ENCODE results near the gene TTC7B. TPM values are rescaled to one million over a fixed set of nuclear protein-coding genes. Genes with fewer than 3 reads are reported as not detected.

The TTC7B gene
- total RNA-seq, 2 experiments from 2014 or later, result 8.8 to 9.5 TPM

DNA sequence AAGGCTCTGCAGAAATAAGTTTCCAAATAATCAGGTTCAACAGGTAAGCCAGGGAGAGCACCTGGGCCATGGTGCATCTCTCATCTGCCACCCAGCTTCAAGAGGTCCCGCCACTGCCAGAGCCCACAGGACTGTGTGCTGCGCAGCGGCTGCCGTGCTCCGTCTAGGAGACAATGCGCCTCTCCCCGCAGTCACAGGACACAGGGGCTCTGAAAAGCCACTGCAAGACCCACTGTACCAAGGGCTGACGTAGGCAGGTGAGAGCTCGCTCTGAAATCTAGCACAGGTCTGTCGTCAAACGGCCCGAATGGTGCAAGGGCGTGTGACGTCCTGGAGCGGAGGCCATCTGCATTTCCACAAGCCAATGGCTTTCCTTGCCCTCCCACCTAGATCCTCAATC is 218.3 kb downstream of the TTC7B start:
- H3K27me3 Mint-ChIP-seq, result peaks cover 7% of the 10 kb centered on the region
- POLR2A ChIA-PET, result no interaction called here
- CTCF ChIA-PET, result no interaction called here
- H3K4me3 Mint-ChIP-seq, result no peak overlapping the region
- DNase-seq, result no peak
- no peaks in the 10 kb centered on the region for H3K9me3 Mint-ChIP-seq
- no peak overlapping the region for H3K27ac Mint-ChIP-seq
- H3K4me1 Mint-ChIP-seq, result no peaks in the 10 kb centered on the region
- H3K36me3 Mint-ChIP-seq (ENCODE audit: low read depth), result no peaks in the 10 kb centered on the region

DNA sequence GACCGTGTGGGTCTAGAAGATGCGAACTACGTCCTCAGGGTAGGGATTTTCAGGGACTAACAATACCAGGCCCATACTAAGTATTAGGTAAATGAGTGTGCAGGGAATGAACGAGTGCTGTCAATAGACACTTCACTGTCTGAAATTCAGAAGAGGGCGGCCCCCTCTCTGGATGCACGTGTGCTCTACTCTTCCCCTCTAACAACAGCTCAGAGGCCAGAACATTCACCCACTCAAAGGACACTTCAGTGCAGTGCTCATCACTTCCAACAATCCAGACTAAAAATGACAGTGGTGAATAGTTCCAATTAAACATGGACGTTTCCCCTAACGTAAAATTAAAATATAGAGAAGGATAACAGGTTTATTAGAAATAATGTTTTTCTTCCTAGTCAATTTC is 219.5 kb downstream of the TTC7B start:
- DNase-seq, result no peak
- no peak overlapping the region for H3K4me3 Mint-ChIP-seq
- ChIA-PET POLR2A (no interaction called here), CTCF (no interaction called here)
- no peaks in the 10 kb centered on the region for H3K4me1 Mint-ChIP-seq
- no peaks in the 10 kb centered on the region for H3K9me3 Mint-ChIP-seq
- no peak overlapping the region for H3K27ac Mint-ChIP-seq
- H3K27me3 Mint-ChIP-seq, result peaks cover 5% of the 10 kb centered on the region
- no peaks in the 10 kb centered on the region for H3K36me3 Mint-ChIP-seq (ENCODE audit: low read depth)

DNA sequence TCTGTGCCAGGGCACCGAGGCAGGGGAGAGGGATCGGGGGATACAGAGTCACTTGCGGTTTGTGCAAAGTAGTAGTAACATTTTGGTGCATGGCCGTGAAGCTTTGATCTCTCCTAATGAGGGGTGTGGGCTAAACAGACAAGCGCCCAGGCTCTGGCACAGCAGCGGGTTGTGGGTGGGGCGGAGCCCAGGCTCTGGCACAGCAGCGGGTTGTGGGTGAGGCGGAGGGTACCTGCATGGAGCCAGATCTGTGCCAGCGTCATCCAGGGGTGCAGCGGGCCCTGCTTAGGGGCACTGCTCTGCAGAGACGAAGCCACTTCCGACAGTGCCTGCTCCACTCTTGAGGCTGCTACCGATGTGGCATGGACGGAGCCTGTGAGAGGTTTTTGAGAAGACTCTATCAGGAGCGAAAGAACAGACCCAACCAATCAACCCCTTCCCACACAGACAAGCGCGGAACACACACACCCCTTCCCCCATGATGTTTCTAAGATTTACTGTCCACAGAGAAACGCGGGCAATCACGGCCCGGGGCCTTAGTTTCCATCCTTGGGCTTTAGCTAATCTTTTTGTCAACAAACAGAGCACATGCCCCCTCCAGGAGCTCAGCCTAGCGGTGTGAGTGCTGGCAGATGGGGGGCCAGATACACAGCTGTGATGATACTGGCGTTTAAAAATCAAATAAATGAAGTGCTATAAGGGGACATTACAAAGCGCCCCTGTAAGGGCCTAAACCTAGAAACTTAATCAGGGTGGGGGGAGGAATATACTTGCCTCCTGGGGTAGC is 222.8 kb downstream of the TTC7B start:
- H3K4me1 Mint-ChIP-seq, result no peaks in the 10 kb centered on the region
- H3K27ac Mint-ChIP-seq, result no peak overlapping the region
- H3K27me3 Mint-ChIP-seq, result peaks cover 3% of the 10 kb centered on the region
- ChIA-PET CTCF (no interaction called here), POLR2A (no interaction called here)
- no peaks in the 10 kb centered on the region for H3K9me3 Mint-ChIP-seq
- no peak for DNase-seq
- H3K36me3 Mint-ChIP-seq (ENCODE audit: low read depth), result no peaks in the 10 kb centered on the region
- no peak overlapping the region for H3K4me3 Mint-ChIP-seq

DNA sequence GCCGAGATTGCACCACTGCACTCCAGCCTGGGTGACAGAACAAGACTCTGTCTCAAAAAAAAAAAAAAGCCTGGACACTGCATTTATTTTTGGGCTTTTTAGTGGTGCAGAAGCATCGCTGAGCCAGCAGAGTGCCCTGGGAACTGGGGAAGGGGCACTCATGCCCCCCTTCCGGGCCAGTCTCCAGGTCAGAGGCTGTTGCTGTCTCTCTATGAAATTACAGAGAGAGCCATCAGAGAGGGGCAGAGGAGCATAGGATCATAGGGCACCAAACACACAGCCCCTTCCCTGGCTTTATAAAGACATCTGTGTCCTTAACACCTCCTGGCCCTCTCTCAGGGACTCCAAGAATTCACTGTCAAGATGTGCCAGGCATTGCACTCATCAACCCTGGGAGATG is 223.6 kb downstream of the TTC7B start:
- ChIA-PET CTCF (interaction anchor here (1.1 kb wide), 1 partner anchor 8 kb away, joined by 3 read pairs; no protein-coding TSS in a partner anchor), POLR2A (no interaction called here)
- H3K4me3 Mint-ChIP-seq, result no peak overlapping the region

DNA sequence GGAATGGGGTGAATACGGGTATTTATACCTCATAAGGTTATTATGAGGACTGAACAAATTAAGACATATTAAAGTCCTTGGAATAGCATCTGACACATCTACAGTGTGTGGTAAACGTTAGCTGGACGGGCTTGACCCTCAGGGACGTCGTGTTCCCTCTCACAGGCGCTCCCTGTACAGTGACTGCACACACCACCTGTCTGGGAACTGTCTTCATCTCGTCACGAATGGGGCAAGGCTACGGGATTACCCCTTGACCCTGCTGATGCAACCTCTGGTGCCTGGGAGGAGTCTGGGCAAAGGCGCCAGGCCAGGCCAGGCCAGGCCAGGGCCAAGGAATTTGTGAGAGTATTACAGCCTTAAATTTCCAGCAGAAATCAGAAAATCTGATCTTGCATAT is 228.3 kb downstream of the TTC7B start:
- no peaks in the 10 kb centered on the region for H3K27me3 Mint-ChIP-seq
- POLR2A ChIA-PET, result no interaction called here
- no peak for DNase-seq
- no peaks in the 10 kb centered on the region for H3K9me3 Mint-ChIP-seq
- H3K27ac Mint-ChIP-seq, result no peak overlapping the region
- CTCF ChIA-PET, result no interaction called here
- H3K36me3 Mint-ChIP-seq (ENCODE audit: low read depth), result no peaks in the 10 kb centered on the region
- H3K4me3 Mint-ChIP-seq, result no peak overlapping the region
- H3K4me1 Mint-ChIP-seq, result no peaks in the 10 kb centered on the region

More for the DNA sequence above, 223.6 kb downstream of the TTC7B start:
- Mint-ChIP-seq H3K36me3 (ENCODE audit: low read depth) (no peaks in the 10 kb centered on the region), H3K27me3 (peaks cover 3% of the 10 kb centered on the region), H3K4me1 (no peaks in the 10 kb centered on the region), H3K27ac (no peak overlapping the region), H3K9me3 (no peaks in the 10 kb centered on the region)
- DNase-seq, result no peak

DNA sequence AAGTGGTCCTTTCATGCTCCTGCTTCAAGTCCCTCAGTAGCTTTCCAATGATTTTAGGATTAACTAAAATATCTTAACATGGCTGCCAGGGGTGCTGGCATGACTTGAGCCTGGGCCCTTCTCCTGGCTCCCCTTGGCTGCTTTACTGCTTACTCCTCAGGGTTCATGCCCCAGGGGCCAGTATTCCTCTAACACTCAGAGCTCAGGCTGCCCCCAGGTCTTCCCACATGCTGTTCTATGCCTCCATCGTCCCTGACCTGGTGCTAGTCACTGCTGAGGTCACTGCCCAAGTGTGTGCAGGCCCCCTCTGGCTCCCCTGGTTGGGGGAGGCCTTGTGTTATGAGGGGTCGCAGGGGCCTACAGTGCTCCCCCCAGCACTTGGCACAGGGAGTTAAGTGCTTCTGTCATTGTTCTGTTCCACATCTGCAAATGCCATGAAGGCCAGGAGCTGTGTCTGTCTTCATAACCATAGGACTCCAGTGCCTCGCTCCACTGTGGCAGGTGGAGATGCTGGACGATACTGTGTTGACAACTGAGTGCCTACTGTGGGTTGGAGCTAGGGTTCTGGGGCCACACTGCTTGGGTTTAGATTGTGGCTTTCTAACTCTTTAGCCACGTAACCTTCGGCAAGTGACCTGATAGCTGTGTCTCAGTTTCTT is 228.8 kb downstream of the TTC7B start:
- Mint-ChIP-seq H3K4me1 (no peaks in the 10 kb centered on the region), H3K9me3 (no peaks in the 10 kb centered on the region), H3K27me3 (no peaks in the 10 kb centered on the region), H3K27ac (no peak overlapping the region), H3K36me3 (ENCODE audit: low read depth) (no peaks in the 10 kb centered on the region), H3K4me3 (no peak overlapping the region)
- CTCF ChIA-PET, result no interaction called here
- DNase-seq, result no peak
- POLR2A ChIA-PET, result no interaction called here

DNA sequence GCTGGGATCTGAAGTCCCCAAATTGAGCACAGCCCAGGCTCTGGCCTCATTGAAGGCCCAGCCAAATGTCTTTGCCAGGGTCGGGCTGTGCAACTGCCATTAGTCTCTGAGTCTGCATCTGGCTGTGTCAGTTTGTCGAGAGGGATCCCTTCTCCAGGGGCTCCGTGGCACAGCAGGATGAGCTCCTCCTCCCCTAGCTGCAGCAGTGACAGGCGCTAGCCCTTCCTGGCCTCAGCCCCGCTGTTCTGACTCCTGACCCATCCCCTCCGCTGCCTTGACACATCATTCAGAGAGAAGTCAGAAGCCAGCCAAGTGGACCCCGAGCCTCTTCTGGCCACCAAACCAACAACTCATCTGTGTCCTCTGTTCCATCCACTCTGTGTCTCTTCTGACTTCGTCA is 231.1 kb downstream of the TTC7B start:
- POLR2A ChIA-PET, result no interaction called here
- DNase-seq, result no peak
- CTCF ChIA-PET, result no interaction called here
- H3K9me3 Mint-ChIP-seq, result no peaks in the 10 kb centered on the region
- H3K27ac Mint-ChIP-seq, result no peak overlapping the region
- no peaks in the 10 kb centered on the region for H3K36me3 Mint-ChIP-seq (ENCODE audit: low read depth)
- no peak overlapping the region for H3K4me3 Mint-ChIP-seq
- H3K27me3 Mint-ChIP-seq, result no peaks in the 10 kb centered on the region
- no peaks in the 10 kb centered on the region for H3K4me1 Mint-ChIP-seq

DNA sequence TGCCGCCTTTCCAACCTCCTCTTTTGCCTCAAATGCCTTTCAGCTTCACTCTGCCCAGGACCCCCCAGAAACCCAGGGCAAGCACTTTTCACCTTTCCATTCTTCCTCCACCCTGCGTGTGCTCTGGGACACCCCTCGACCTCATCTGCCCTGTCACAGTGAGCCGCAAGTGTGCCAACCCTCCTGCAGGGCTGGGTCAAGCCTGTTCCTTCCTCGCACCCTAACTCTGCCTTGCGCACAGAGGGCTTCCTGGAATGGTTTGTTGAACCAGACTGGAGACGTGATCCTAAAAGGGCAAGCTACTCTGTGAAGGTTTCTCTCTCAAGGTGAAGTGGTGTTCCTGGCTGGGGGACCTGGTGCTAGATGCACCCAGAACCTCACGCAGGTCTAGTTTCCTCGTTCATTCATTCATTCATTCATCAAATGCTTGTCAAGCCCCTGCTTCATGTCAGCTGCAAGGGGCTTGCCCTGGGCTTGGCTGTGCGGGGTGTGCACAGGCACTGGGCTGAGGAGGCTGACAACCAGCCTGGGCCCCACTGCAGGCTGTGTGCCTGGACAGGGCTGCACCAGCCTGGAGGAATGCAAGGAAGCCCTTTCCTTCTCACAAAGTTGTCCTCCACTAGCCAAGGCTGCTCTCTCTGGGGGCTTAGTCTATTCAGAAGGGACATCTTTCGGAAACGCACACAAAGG is 232.2 kb downstream of the TTC7B start:
- no peaks in the 10 kb centered on the region for H3K9me3 Mint-ChIP-seq
- ChIA-PET CTCF (no interaction called here), POLR2A (no interaction called here)
- no peaks in the 10 kb centered on the region for H3K27me3 Mint-ChIP-seq
- no peaks in the 10 kb centered on the region for H3K4me1 Mint-ChIP-seq
- H3K36me3 Mint-ChIP-seq (ENCODE audit: low read depth), result no peaks in the 10 kb centered on the region
- no peak for DNase-seq
- no peak overlapping the region for H3K4me3 Mint-ChIP-seq
- H3K27ac Mint-ChIP-seq, result no peak overlapping the region

DNA sequence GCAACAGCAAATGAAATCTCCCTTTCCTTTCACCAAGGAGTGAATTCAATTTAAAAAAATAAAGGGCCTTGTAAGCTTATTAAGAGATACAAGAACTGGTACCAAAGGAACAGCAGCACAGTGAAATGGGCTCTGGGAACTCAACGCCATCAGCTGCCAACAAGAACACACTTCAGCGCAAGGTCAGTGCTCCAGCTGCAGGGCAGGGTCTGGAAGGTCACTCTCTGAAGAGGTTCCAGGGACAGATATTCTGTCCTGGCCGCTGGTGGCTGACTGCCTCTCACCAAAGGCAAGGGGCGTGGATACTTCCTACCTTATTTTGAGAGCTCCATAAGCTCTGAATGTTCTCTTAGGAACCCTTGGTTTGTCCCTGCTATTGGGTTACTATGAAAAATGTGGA is 232.8 kb downstream of the TTC7B start:
- no peaks in the 10 kb centered on the region for H3K4me1 Mint-ChIP-seq
- H3K4me3 Mint-ChIP-seq, result no peak overlapping the region
- POLR2A ChIA-PET, result no interaction called here
- H3K36me3 Mint-ChIP-seq (ENCODE audit: low read depth), result no peaks in the 10 kb centered on the region
- no peak for DNase-seq
- H3K9me3 Mint-ChIP-seq, result no peaks in the 10 kb centered on the region
- no peaks in the 10 kb centered on the region for H3K27me3 Mint-ChIP-seq
- H3K27ac Mint-ChIP-seq, result no peak overlapping the region
- CTCF ChIA-PET, result no interaction called here

DNA sequence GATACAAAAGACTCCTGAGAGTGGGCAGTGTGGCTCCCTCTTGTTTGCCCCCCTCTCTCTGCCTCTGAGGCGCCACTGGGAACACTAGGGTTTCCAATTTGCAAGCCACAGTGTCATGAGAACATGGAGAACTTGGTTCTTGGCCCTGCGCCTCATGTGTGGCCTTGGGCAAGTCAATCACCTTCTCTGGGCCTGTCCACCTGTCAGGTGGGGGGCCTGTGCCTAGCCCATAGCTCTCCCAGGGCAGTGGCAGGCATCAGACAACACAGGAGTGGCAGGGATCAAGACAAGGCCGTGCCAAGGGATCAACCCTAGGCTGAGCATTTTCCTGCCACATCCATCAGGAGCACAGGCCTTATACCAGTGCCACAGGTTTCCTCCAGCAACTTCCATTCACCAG is 234.1 kb downstream of the TTC7B start:
- no peaks in the 10 kb centered on the region for H3K27me3 Mint-ChIP-seq
- H3K9me3 Mint-ChIP-seq, result no peaks in the 10 kb centered on the region
- CTCF ChIA-PET, result no interaction called here
- H3K4me1 Mint-ChIP-seq, result no peaks in the 10 kb centered on the region
- H3K36me3 Mint-ChIP-seq (ENCODE audit: low read depth), result no peaks in the 10 kb centered on the region
- no peak overlapping the region for H3K27ac Mint-ChIP-seq
- POLR2A ChIA-PET, result no interaction called here
- no peak for DNase-seq
- no peak overlapping the region for H3K4me3 Mint-ChIP-seq

DNA sequence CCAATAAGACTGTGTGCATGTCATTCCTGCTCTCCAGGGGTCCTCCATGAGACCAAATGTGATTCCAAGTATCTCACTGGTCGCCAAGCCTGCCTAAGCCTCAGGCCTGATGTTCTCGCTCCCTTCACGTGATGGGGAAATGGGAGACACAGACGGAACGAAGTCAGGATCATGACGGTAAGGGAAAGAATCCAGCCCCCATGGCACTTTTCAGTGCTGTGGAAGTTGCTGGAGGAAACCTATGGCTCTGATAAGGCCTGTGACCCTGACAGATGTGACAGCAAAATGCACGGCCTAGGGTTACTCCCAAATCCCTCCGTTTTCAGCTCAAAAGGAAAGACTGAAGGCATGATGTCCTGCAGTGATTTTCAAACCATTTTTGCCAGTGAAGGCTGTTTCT is 234.5 kb downstream of the TTC7B start:
- Mint-ChIP-seq H3K4me3 (no peak overlapping the region), H3K27ac (no peak overlapping the region), H3K27me3 (no peaks in the 10 kb centered on the region), H3K36me3 (ENCODE audit: low read depth) (no peaks in the 10 kb centered on the region), H3K9me3 (no peaks in the 10 kb centered on the region), H3K4me1 (no peaks in the 10 kb centered on the region)
- ChIA-PET POLR2A (no interaction called here), CTCF (no interaction called here)
- no peak for DNase-seq

DNA sequence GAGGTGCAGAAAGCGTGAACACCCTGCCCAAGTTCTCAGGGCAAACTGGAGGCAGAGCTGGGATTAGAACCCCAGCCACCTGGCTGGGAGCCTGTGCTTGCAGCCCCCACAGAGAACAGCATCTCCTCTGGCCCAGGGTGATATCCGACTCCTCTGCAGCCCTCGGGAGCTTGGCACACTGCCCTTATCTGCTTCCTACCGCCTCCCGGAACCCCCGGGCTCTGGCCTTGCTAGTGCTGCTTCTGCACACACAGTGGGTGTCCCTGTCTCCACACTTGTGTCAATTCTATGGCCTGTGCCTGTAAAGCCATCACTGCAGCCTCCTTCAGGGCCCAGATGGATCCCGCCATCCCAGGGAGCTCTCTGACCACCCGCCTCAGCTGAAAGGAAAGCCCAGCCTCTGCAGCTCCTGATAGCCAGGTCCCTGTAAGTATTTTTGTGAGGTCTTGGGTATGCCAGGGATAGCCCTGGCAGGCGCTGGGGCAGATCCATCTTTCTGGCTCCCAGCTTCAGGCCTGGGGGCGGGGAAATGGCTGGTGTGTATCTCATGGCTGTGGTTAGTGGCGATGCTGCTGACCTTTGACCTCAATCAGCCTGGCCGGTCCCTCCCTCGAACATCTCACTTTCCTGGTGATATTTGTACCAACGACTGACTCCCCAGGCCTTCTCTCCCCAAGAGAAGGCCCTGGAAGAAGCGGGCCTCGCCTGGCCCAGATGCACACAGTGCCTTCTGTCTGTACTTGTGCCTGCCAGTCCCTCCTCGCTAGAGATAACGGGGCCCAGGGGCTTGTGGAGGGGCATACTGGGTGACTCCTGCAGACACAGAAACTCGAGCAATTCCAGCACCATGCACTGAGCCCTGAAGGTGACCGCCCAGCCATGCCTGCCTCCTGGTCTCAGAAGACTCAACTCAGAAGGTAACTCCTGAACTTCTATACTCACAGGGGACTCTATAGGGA is 235.6 kb downstream of the TTC7B start:
- no peaks in the 10 kb centered on the region for H3K36me3 Mint-ChIP-seq (ENCODE audit: low read depth)
- no peak overlapping the region for H3K4me3 Mint-ChIP-seq
- H3K27ac Mint-ChIP-seq, result no peak overlapping the region
- ChIA-PET POLR2A (no interaction called here), CTCF (no interaction called here)
- H3K4me1 Mint-ChIP-seq, result no peaks in the 10 kb centered on the region
- no peaks in the 10 kb centered on the region for H3K9me3 Mint-ChIP-seq
- H3K27me3 Mint-ChIP-seq, result no peaks in the 10 kb centered on the region
- no peak for DNase-seq

DNA sequence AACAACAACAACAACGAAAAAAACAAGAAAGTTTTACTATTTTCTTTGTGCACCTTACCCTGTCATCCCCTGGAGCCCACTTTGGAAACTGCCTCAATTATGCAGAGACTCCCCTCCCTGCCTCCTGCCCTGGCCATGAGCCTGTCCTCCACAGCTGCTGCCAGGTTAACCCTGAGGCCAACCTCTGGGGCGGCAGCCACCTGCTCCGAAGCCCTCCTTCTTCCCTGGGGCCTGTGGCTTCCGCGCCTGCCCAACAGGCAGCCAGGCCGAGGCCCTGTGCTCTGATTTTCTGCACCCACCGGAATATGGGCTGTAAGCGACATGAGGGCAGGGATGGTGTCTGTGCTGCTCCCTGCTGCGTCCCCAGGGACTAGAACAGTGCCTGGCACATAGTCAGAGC is 236.4 kb downstream of the TTC7B start:
- Mint-ChIP-seq H3K9me3 (no peaks in the 10 kb centered on the region), H3K36me3 (ENCODE audit: low read depth) (no peaks in the 10 kb centered on the region), H3K27ac (no peak overlapping the region), H3K4me3 (no peak overlapping the region), H3K27me3 (no peaks in the 10 kb centered on the region), H3K4me1 (no peaks in the 10 kb centered on the region)
- POLR2A ChIA-PET, result no interaction called here
- no peak for DNase-seq
- CTCF ChIA-PET, result no interaction called here

Measured in activated CD4-positive, alpha-beta memory T cell treated with anti-CD3 and anti-CD28 coated beads, Interleukin-2, amount 10 ng/mL, durations not matched to agents 7 days and 5 days (primary cell).